ENCODE measurements around the gene C1GALT1C1L.

DNA sequence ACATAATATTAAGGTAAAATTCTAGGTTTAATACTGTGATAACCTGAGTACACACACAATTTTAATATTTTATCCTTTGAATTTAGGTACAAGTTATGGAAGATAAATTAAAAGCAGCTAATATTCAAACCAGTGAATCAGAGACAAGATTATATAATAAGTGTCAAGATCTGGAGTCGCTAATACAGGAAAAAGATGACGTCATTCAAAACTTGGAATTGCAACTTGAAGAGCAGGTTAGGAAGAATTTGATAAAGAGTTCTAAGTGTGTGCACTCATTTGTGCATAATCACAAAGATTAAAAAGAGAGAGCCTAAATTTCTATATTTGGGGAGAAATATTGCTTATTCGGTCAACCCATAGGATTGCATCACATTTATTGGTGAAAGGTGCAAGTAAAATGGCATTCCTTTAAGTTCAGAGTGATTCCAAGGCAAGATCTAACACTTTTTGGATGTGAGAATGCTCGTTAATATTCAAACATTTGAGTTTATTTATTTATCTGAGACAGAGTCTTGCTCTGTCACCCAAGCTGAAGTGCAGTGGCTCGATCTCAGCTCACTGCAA, 16.3 kb upstream of the C1GALT1C1L start:
- TF ChIP-seq CTCF (IDR thresholded peaks at IDR 0.05) (no peak), POLR2A (IDR thresholded peaks at IDR 0.05) (no peak), EP300 (IDR thresholded peaks at IDR 0.05) (no peak)
